ENCODE results near the gene TSPAN16.
"Not testable (repeated sequence)": the region's sequence is repeated elsewhere in the genome, so short reads cannot be mapped to it uniquely, and the experiment has no call there.

GRCh38 chr19:11354102-11354501 is 58.1 kb downstream of the TSPAN16 start:
- TF ChIP-seq CTCF, EZH2phosphoT487 (IDR thresholded peaks at IDR 0.05; ENCODE audit: low read length): not testable (repeated sequence)

Measured in MM.1S (cell line).